SK-N-DZ (cell line): ENCODE results near the gene CD59.
A peak's percentile ranks its signal among the peaks of the same experiment; 100 is the strongest.
"Not testable (repeated sequence)": the region's sequence is repeated elsewhere in the genome, so short reads cannot be mapped to it uniquely, and the experiment has no call there.

Experiments used
- DNase-seq: peaks from one replicate; pipeline ENCODE4 v3.0.0-alpha.2; 2015; ENCODE audit warnings: low spot score

Gene CD59

GRCh38 chr11:33743291-33743690 lies 7.1 kb upstream of the CD59 start:
- DNase-seq: no peak

- DNase-seq: no peak
These were observed 6.1 kb upstream of the CD59 start for GRCh38 chr11:33742249-33742851.

DNA sequence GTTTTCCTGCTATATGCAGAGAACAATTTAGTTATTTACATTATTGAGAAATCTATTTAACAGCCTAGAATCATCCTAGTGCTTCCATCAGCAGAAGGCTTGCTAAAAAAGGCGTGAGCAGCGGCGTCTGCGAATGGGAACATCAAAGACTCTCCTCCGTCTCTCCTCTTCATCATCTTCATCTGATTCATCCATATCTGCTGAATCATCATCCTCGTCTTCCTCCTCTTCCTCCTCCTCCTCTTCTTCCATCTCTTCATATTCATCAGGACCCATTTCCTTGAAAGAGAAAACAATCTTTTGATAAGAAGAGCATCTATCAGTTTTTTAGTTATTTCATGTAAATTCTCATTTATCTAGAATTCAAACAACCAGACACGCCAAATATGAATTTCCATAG lies 5.6 kb upstream of the CD59 start:
- DNase-seq: no peak

GRCh38 chr11:33737362-33737821 lies 1.2 kb upstream of the CD59 start:
- DNase-seq: no peak

GRCh38 chr11:33735271-33736147 lies 714 bp downstream of the CD59 start:
- DNase-seq: peak; percentile 44

- no peak for DNase-seq
These were observed 1.6 kb downstream of the CD59 start for GRCh38 chr11:33734441-33735270.

GRCh38 chr11:33733980-33734379 lies 2.2 kb downstream of the CD59 start:
- no peak for DNase-seq

DNA sequence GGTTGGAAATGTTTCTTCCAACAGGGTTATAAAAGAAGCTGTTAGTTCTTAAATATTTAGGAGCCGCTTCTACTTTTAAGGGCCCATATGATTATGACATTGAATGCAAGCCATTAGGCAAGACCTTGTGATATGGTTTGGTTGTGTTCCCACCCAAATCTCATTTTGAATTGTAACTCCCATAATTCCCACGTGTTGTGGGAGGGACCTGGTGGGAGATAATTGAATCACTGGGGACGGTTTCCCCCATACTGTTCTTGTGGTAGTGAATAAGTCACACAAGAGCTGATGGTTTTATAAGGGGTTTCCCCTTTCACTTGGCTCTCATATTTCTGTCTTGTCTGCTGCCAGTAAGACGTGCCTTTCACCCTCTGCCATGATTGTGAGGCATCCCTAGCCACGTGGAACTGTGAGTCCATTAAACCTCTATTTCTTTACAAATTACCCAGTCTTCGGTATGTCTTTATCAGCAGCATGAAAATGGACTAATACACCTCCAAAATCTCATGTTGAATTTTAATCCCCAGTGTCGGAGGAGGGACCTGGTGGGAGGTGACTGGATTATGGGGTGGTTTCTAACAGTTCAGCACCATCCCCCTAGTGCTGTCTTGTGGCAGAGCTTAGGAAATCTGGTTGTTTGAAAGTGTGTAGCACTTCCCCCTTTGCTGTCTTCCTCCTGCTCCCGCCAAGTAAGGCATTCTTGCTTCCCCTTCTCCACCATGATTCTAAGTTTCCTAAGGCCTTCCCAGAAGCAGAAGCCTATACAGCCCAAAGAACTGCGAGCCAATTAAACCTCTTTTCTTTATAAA lies 4.3 kb downstream of the CD59 start:
- no peak for DNase-seq

- no peak for DNase-seq
These were observed 5.5 kb downstream of the CD59 start for GRCh38 chr11:33730716-33731115.

GRCh38 chr11:33729072-33729664 lies 7.1 kb downstream of the CD59 start:
- not testable (repeated sequence) for DNase-seq

DNA sequence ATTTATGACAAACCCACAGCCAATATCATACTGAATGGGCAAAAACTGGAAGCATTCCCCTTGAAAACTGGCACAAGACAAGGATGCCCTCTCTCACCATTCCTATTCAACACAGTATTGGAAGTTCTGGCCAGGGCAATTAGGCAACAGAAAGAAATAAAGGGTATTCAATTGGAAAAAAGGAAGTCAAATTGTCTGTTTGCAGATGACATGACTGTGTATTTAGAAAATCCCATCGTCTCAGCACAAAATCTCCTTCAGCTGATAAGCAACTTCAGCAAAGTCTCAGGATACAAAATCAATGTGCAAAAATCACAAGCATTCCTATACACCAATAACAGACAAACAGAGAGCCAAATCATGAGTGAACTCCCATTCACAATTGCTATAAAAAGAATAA lies 8.7 kb downstream of the CD59 start:
- not testable (repeated sequence) for DNase-seq

DNA sequence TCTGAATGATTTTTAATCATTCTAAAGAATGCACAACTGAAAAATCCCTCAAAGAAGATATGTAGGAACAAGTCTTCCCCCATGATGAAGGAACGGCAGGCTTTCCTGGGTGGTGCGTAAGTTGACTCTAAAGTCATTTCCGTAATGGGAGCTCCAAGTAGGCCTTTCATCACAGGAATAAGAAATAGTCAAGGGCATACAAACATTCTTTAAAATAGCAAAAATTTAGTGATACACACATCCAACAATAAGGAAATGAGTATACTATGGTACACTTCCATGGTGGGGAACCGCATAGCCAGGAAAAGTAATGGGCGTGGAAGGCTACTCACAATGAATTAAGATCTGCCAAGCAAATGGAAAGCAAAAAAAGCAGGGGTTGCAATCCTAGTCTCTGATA lies 10.7 kb downstream of the CD59 start:
- DNase-seq: no peak

GRCh38 chr11:33724644-33725035 lies 11.6 kb downstream of the CD59 start:
- no peak for DNase-seq

DNA sequence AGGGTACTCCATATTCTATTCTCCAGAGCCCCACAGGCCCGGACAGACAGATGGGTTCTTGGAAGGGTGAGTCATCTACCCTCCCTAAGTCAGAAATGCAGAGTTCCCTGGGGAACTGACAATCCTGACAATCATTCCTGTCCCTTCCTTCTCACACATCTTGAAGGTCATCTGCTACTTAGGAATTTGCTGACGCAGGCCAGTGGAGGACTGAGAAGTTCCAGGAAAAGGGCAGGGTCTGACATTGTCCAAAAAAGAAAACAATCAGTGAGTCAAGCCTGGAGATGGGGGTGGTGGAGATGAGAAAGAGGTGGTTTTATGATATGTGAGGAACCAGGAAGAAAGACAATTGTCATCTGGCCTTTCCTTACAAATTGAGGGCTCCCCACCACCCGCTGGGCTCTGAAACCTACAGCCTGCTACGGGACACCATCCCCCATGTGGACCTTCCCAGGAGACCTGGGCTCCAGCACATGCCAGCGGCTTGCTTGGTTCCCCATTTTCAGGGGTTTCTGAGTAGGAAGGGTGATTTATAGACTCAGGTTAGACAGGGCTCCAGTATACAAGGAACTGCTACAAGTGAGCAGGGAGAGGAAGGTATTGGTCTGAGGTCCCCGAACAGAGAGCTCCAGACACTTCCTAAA lies 12.9 kb downstream of the CD59 start:
- DNase-seq: no peak

GRCh38 chr11:33722590-33723234 lies 13.5 kb downstream of the CD59 start:
- no peak for DNase-seq

DNA sequence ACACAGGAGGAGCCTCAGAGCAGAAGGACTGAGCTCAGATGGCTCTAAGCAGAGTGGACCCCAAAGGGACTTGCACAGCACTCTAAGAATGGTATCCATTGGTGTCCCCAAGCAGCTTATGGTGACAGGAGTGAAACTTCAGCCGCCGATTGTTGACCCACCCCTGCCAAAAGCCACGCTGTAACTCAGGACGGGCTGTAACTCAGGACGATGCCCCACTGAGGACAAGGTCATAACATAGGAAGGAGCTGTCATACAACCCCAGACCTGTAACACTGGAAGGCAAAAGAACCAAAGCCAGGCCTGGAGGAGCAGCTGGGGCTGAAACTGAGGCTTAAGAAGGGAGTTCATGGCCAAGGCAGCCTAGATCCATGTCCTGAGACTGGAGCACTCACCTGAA lies 14.2 kb downstream of the CD59 start:
- DNase-seq: no peak

GRCh38 chr11:33721426-33721825 lies 14.8 kb downstream of the CD59 start:
- DNase-seq: no peak

- DNase-seq: no peak
These were observed 16.6 kb downstream of the CD59 start for GRCh38 chr11:33719587-33719986.

DNA sequence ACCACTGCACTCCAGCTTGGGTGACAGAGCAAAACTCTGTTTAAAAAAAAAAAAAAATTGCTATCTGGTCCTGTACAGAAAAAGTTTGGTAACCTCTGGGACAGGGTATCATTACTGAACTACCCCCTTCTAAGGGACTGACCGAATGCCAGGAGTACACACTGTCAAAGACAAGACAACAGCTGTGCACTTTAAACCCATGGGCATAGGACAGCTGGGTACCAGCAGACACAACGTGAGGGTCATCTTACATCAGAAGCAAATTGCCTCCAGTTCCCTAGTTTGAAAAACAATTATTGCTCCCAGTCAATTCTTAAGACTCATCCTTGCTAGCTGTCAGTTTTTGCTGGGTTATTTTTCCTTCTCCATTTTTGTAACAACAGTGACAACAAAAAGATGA lies 17.8 kb downstream of the CD59 start:
- no peak for DNase-seq

DNA sequence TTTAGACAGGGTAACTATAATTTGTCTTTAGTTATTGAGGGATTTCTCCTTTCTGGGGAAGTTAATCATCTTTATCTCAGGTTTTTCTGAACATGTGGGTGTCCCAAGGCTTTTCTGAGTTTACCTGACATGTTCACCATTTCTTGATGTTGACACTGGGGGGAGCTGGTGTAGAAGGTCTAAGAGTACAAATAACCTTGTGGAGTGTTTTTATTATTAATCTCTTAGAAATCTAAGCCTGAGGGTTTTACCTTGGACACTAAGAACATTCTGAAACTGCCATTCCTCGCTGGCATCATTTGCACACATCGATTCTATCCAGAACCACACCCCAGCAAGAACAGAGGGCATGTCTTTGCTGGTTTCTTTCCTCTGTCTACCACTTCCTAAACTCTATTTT lies 20.0 kb downstream of the CD59 start:
- no peak for DNase-seq
